HG03039 (cell line): ENCODE results near the gene TSPAN15.

Experiments
- ATAC-seq: cut with Tn5 transposase; IDR thresholded peaks from one replicate; pipeline ENCODE4 v1.9.1; 2021; ENCODE audit warnings: mild to moderate bottlenecking, moderate library complexity; ENCODE audit not compliant: unreplicated experiment

TSPAN15 gene

GRCh38 chr10:69499726-69500689 lies 48.7 kb downstream of the TSPAN15 start:
- ATAC-seq, result no peak

- no peak for ATAC-seq
Measured at GRCh38 chr10:69500864-69501468, 49.7 kb downstream of the TSPAN15 start.

GRCh38 chr10:69501657-69502056 lies 50.4 kb downstream of the TSPAN15 start:
- ATAC-seq, result no peak

GRCh38 chr10:69502589-69502988 lies 51.3 kb downstream of the TSPAN15 start:
- no peak for ATAC-seq

- no peak for ATAC-seq
Measured at GRCh38 chr10:69503001-69503895, 52.0 kb downstream of the TSPAN15 start.

GRCh38 chr10:69503896-69504265 lies 52.6 kb downstream of the TSPAN15 start:
- ATAC-seq, result no peak

- ATAC-seq, result no peak
Measured at GRCh38 chr10:69504576-69505250, 53.4 kb downstream of the TSPAN15 start.

GRCh38 chr10:69505636-69506318 lies 54.5 kb downstream of the TSPAN15 start:
- no peak for ATAC-seq

GRCh38 chr10:69506487-69506833 lies 55.2 kb downstream of the TSPAN15 start:
- ATAC-seq, result no peak

GRCh38 chr10:69506834-69507713 lies 55.8 kb downstream of the TSPAN15 start:
- ATAC-seq, result no peak

- no peak for ATAC-seq
Measured at GRCh38 chr10:69508738-69509340, 57.6 kb downstream of the TSPAN15 start.

GRCh38 chr10:69512901-69513300 lies 61.6 kb downstream of the TSPAN15 start:
- no peak for ATAC-seq

GRCh38 chr10:69513617-69514016 lies 62.4 kb downstream of the TSPAN15 start:
- ATAC-seq, result no peak

GRCh38 chr10:69515699-69516259 lies 64.5 kb downstream of the TSPAN15 start:
- no peak for ATAC-seq

- ATAC-seq, result no peak
Measured at GRCh38 chr10:69516316-69516715, 65.1 kb downstream of the TSPAN15 start.

- ATAC-seq, result no peak
Measured at GRCh38 chr10:69516796-69517195, 65.5 kb downstream of the TSPAN15 start.

GRCh38 chr10:69517271-69517848 lies 66.1 kb downstream of the TSPAN15 start:
- ATAC-seq, result no peak

GRCh38 chr10:69527961-69528360 lies 76.7 kb downstream of the TSPAN15 start:
- ATAC-seq, result no peak
